Stimulated activated CD4-positive, alpha-beta T cell treated with anti-CD3 and anti-CD28 coated beads, Interleukin-1b, Interleukin-23, amount 100 ng/mL, for 24 hours (primary cell): ENCODE data around the gene ACTA2.

Experiments used
- DNase-seq, 4 experiments: peaks; one replicate each; pipeline ENCODE4 v3.0.0-alpha.2; 2020; ENCODE audit warnings: low read depth in 4 of 4, low spot score in 1 of 4

Gene ACTA2

DNA sequence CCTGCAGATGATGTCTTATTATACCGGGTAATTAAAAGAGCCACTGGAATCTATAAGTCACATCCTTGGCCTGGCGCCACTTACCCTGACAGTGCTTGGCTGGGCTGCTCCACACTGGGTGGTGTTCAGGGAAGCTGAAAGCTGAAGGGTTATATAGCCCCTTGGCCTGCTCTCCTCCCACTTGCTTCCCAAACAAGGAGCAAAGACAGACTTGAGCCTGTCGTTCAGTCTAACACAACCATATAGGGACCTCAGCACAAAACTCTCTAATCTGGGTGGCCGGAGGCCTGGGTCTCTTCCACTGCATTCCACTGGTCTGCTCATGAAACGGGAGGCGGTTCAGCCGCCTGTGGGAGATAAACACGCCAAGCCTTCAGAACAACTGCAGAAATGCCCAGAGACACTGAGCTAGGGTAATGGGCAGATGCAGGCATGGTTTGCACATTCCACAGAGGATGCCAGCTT, at the start of gene ACTA2:
Gene ACTA2, minus strand, starts transcription at position 127 of the 465 bp plus-strand sequence. CDS start 3,843 bp downstream, outside the sequence.
- no peak for DNase-seq

DNA sequence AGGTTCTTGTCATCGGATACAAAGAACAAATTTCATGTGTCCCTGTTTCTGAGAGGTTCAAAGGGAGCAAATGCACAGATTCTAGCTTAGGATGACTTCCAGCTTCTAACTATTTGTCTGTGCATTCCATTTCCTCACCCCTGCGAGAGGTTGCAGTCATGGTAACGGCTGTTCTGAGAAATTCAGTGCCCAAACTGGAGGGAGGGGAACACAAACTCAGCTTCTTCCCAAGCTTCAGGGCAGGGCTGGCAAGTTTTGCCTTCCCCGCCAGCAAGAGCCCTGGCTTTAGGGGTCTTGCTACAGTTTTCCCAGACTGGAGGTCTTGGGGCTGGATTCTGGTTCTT, 49.1 kb upstream of the ACTA2 start:
- no peak for DNase-seq

DNA sequence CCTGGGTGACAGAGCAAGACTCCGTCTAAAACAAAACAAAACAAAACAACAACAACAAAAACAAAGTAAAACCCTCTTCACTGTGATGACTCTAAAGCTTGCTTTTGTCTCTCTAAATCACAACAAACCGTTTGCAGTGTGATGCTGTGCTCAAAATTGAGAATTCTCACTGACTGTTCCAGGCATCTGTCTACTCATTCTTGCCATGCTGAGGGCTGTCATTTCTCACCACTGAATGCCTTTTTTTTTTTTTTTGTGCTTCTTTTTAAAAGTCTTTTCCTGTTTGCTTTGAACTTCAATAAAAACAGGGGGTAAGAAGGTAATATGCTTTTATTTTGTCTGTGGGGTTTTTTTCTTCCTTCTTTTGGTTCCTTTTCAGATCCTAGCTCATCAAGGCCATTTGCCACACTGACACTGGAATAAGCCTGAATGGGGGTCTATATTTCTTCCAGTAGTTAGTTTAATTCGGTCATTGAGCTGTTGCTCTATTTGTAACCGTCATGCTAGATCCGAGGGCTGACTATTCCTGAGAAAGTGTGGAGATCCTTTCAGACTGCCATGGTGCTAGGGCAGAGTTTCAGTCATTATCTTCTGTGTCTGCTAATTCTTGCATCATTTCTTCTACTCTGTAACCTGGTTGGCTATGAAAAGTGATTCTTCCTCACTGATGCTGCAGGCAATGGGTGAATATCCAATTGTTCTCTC, 48.6 kb upstream of the ACTA2 start:
- DNase-seq, result no peak

DNA sequence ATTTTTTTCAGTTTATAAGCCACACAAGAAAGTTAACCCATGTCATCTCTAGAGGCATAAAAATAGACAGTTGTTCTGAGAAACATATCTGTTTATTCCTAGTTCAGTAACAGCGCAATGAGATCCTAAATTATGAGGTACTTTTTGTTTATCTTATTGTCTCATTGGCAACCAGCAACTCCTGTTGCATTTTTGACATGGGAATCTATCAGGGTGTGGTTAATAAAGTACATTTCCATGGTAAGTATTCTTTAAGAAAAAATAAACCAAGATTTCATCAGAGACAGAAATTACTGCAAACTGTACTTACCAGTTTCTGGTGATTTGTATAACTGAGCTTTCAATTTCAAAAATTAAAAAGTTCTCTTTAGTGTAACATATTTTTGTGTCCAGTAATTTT, 47.1 kb upstream of the ACTA2 start:
- DNase-seq, result no peak

DNA sequence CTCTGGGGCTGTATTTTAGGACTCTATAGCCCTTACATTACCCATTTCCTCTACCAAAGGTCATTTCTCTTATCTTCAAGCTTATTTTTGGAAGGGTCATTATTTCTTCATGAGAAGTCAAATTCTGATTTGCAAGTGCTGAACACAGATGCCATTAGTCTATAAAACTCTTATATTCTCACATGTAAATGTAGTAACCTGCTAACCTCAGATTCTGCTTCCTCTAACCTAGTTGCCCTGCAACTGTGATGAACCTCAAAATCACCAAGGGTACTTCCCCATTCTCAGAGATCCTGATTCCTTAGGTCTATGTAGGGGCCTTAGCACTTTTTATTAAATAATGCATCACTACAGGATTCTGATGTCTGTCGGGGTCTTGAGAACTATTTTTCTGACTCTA, 44.4 kb upstream of the ACTA2 start:
- no peak for DNase-seq

DNA sequence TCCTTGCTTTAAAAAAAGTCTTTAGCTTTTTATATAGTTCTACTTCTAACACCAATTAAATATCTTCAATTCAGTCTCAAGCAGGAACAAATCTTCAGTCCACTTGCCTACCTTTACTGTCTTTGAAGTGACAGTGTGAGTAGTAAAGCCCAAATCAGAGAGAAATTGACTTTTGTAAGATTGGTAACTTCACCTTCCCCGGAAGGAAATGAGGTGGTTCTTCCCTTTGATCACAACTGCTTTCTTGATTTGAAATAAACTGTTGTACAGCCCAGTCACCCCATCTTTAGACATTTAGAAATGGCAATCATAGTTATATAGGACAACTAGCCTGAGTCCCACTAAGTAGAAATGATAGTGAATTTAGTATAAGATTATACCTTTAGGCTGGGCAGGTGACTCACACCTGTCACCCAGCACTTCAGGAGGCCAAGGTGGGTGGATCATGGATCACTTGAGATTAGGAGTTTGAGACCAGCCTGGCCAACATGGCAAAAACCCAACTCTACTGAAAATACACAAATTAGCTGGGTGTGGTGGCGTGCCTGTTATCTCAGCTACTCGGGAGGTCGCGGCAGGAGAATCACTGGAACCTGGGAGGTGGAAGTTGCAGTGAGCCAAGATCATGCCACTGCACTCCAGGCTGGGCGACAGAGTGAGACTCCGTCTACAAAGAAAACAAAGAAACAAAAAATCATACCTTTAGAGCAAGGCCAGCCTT, 42.7 kb upstream of the ACTA2 start:
- DNase-seq, result no peak

DNA sequence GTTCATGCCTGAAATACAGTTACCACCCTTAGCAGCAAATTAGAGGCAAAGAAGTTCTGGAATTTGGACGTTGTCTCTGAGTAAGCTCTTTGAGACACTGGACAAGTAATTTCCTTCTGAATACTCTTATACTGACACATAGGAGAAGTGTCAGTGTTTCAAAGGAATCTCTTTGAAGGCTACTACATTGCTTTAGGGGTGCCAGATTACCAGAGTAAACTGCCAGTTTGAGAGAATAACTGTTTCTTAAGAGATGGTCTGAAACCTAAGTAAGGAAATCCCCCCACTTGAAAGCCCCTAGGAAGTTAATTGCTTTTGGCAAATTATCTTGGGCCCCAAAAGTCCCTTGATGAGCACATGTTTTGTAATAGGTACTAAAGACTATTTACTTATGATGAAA, 41.4 kb upstream of the ACTA2 start:
- DNase-seq, result no peak

DNA sequence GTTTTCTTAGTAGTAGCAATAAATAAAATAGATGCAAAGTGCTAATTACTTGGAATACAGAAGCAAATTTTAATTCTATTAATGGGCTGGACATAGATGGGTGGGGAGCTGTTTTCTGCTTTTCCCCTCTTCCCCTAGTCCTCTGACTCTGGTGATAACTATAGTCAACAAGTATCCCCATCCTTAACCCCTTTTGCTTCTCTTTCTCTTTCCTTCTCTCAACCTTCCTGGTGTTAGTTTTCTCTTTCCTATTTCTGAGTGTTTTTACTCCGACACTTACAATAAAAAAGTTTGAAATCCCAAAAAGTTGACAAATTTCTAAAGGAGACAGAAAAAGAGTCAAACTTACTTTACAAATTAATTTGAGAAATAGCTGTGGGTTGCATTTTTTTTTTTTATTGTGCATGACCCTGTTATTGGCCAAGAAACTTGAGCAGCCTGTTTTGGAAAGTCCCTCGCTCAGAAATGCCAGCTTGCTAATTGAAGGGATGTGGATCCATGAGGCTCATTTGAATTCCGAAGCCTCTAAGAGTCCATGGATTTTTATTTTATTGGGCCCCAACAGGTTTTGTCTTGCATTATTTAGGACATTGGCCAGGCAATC, 40.5 kb upstream of the ACTA2 start:
- no peak for DNase-seq

DNA sequence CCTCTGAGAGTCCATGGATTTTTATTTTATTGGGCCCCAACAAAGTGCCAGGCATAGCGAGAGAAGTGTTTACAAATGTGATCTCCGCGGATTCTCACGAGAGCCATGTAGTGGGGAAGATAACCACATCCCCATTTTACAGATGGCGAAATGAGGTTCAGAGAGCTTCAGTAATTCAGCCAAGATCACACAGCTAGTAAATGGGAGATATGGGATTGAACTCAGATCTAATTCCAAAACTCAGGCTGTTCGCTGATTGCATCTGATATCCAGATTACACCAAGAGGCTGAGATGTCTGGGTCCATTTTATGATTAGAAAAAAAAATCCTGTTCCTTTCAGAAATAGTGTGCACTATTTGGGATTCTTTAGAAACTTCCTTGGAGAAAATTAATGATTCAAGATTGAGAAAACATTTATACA, 39.3 kb upstream of the ACTA2 start:
- DNase-seq, result no peak

DNA sequence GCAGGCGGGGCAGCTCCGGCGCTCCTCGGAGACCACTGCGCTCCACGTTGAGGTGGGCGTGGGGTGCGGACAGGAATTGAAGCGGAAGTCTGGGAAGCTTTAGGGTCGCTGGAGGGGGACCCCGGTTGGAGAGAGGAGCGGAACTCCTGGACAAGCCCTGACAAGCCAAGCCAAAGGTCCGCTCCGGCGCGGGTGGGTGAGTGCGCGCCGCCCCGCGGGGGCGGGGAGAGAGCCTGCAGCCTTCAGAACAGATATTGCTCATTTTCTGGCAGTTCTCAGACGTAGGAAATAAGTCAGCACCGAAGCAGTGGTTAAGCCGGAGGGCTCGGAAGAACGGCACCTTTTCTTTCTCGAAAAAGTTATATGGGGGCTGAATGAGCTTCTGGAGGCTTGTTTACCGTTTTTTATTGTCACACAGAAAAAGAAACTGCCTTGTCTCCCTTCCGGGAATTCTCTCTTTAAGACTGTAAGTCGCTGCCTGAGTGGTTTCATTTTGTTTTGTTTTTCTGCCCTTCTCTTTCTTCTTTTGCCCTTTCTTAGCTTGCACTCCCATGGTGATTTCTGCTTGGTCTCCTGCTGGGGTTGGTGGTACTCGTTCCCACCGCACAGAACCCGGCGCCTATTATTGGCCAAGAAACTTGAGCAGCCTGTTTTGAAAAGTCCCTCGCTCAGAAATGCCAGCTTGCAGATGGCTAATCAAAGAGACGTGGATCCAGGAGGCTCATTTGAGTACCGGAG, 38.8 kb upstream of the ACTA2 start:
- peak; percentile 35 to 65 (median 50) for DNase-seq

DNA sequence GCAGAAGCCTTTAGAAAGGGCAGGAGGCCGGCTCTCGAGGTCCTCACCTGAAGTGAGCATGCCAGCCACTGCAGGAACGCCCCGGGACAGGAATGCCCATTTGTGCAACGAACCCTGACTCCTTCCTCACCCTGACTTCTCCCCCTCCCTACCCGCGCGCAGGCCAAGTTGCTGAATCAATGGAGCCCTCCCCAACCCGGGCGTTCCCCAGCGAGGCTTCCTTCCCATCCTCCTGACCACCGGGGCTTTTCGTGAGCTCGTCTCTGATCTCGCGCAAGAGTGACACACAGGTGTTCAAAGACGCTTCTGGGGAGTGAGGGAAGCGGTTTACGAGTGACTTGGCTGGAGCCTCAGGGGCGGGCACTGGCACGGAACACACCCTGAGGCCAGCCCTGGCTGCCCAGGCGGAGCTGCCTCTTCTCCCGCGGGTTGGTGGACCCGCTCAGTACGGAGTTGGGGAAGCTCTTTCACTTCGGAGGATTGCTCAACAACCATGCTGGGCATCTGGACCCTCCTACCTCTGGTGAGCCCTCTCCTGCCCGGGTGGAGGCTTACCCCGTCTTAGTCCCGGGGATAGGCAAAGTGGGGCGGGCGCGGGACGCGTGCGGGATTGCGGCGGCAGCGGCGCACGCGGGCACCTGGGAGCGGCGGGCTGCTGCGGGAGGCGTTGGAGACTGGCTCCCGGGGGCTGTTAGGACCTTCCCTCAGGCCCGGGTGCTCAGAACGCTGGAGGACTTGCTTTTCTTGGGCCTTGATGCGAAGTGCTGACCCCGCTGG, 38.0 kb upstream of the ACTA2 start, which contains the start of gene FAS:
Gene FAS, plus strand, starts transcription at position 415 of the 777 bp plus-strand sequence. Its CDS starts 79 bp downstream, at position 494.
- peak; percentile 38 to 69 (median 57) for DNase-seq

DNA sequence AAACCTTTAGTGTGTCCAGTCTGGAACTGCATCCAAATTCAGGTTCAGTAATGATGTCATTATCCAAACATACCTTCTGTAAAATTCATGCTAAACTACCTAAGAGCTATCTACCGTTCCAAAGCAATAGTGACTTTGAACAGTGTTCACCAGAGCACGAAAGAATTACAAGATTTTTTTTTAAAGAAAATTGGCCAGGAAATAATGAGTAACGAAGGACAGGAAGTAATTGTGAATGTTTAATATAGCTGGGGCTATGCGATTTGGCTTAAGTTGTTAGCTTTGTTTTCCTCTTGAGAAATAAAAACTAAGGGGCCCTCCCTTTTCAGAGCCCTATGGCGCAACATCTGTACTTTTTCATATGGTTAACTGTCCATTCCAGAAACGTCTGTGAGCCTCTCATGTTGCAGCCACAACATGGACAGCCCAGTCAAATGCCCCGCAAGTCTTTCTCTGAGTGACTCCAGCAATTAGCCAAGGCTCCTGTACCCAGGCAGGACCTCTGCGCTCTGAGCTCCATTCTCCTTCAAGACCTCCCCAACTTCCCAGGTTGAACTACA, 37.3 kb upstream of the ACTA2 start:
- no peak for DNase-seq

DNA sequence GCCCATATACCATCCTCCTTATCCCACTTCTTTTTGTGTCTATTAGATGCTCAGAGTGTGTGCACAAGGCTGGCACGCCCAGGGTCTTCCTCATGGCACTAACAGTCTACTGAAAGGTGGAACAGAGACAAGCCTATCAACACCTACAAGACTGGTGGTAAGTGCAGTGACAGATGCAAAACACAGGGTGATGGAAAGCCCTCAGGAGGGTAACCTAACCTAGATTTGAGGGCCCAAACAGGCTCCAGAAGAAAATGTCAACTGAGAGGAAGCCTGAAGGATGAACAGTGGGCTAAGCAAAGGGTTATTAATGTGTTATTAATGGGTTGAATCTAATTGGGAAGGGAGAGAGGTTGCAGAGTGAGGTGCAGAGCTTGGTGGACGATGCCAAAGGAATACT, 36.9 kb upstream of the ACTA2 start:
- DNase-seq, result no peak

DNA sequence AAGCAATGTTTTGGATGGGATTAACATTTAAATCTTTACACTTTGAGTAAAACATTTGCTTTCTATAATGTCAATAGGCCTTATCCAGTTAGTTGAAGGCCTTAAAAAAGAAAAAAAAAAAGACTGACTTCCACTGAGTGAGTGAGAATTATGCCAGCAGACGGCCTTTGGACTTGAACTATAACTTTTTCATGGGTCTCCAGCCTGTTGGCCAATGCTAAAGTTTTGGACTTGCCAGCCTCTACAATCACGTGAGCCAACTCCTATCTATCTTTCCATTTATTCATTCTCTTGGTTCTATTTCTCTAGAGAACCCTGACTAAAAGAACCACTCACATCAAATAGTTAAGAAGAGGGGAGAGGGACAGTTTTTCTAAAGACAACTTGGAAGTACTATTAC, 35.3 kb upstream of the ACTA2 start:
- no peak for DNase-seq

DNA sequence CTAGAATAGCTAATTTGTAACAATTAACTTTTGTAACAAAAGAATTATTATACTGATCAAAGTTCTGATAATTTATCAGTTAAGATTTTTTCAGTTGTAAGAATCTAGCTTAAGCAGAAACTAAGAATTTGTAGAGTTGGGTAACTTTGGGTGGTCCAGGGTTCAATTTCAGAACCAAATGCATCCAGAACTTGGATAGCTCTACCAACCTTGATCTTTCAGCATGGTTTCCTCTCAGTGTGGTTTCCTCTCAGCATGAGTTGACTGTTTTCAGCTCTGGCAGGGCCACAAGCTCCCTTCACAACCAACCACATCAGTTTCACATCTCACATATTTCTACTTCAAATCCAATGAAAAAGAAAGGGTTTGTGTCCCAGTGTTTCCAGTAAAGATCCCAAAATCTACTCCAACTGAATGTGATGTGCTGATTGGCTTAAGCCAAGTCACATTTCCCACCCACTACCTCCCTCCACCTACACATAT, 34.7 kb upstream of the ACTA2 start:
- DNase-seq, result no peak

DNA sequence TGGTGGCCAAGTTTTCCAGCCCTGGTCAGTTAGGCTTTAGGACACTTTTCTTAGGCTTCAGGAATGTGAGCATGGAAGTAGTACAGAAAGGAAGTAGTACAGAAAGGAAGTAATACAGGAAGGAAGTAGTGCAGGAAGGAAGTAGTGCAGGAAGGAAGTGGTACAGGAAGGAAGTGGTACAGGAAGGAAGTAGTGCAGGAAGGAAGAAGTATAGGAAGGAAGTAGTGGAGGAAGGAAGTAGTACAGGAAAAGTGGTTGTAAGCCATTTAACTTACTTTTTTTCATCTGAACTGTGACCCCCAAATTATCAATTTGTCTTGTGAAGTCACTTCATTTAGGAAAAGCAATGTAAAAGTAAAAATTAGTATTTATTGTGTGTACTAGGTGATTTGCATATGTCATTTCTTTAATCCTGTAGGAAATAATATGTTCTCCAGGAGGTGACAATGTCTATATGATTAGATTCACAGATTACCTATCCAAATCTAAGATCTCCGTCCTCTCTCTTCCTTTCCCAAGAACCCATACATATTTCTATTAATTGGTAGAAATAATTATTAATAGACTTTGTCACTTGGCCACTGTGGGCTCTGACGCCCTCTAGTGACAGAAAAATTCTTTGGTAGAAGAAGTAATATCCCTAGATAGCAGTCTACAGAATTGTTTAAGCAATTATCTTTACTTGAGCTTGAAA, 34.1 kb upstream of the ACTA2 start:
- no peak for DNase-seq

DNA sequence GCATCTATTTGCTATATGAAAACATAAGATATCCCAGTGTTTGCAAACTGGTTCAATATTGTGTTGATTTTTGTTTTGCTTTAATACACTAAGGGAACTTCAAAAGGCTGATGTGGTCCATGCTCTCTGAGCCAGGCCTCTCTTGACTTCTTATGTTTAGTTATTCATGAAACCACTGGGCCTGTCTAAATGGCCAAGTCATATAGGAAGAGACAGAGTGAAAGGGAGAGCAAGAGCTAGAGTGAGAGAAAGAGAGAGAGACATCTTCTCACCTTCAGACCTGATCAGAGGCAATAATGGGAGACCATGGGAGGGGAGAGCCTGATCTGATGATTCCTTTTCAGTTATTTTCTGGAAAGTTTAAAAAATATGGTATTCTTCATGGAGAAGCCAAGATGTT, 32.0 kb upstream of the ACTA2 start:
- no peak for DNase-seq

DNA sequence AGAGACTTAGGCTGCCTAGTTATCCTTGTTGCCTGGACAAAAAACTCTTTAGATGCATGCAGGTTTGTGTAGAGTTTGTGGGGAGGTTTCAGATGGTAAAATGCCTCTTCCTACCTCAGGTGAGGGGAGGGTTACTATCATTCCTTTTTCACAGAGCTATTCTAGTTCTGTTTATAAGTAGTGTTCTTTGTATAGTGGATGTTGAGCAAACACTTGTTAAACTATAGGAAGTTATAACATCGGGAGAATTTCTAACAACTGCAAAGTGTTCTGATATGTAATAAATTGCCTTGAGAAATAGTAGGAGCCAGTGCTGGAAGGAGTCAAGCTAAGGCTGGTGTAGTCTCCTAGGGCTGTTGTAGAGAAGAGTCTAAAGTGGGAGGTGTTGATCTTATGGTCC, 31.4 kb upstream of the ACTA2 start:
- DNase-seq, result no peak

DNA sequence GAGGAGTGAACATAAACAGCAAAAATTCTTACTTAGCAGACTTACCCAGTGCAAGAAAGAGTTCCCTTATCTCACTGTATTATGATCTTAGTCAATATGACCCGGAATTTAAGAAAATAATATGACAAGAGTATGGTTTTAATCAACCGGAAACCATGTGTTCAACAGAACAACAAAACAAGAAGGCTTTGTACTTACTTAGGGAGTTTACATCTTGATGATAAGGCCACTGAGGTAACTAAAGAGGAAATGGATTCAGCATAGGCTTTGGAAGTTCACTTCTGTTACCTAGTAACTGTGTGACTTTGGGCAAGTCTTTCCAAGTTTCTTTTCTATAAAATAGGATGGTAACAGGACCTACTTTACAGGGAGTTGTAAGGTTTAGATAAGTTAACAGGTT, 30.6 kb upstream of the ACTA2 start:
- DNase-seq, result no peak

DNA sequence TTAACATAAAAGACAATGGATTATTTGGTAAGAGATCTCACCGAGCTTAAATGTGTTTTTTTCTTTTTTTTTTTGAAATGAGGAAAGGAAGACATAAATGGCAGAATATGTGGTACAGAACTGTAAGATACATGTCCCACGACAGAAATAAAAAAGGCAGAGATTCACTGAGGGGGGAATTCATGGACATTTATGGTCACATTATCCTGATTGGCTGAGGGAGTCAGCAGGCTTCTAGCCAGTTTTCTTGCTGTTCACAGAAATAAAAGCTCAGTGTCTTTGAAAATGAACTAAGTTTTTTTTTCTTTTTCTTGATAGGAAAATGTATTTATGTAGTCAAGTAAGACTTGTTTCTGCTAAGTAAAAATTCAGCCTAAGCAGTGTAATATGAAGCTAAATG, 29.8 kb upstream of the ACTA2 start:
- DNase-seq, result no peak
